ENCODE measurements around the gene TTC39C. TPM values are rescaled to one million over a fixed set of nuclear protein-coding genes. Genes with fewer than 3 reads are reported as not detected.

The TTC39C gene
- total RNA-seq, 1 experiment from 2014 or later = 24.0 TPM

- Histone ChIP-seq H3K27ac (ENCODE audit: low read depth, low read length, poor library complexity, severe bottlenecking) (no peak overlapping the region), H3K27me3 (replicated peaks; ENCODE audit: insufficient read depth, low read depth, low read length, poor library complexity) (no peaks in the 10 kb centered on the region), H3K9me3 (ENCODE audit: low read depth, low read length, poor library complexity, severe bottlenecking) (no peaks in the 10 kb centered on the region), H3K4me1 (ENCODE audit: insufficient read depth, low read length, poor library complexity, severe bottlenecking) (no peaks in the 10 kb centered on the region), H3K36me3 (ENCODE audit: insufficient read depth, low read length, poor library complexity, severe bottlenecking) (no peaks in the 10 kb centered on the region), H3K4me3 (ENCODE audit: low read depth, low read length, poor library complexity, severe bottlenecking) (no peak overlapping the region)
- intact Hi-C loops (cut with micrococcal nuclease; ENCODE audit: unreplicated experiment) = no loop called here
- POLR2A ChIA-PET (ENCODE audit: low non-redundant PET) = no interaction called here
- CTCF ChIA-PET = no interaction called here
- DNase-seq (ENCODE audit: low spot score) = no peak
- TF ChIP-seq, protein P1, sequence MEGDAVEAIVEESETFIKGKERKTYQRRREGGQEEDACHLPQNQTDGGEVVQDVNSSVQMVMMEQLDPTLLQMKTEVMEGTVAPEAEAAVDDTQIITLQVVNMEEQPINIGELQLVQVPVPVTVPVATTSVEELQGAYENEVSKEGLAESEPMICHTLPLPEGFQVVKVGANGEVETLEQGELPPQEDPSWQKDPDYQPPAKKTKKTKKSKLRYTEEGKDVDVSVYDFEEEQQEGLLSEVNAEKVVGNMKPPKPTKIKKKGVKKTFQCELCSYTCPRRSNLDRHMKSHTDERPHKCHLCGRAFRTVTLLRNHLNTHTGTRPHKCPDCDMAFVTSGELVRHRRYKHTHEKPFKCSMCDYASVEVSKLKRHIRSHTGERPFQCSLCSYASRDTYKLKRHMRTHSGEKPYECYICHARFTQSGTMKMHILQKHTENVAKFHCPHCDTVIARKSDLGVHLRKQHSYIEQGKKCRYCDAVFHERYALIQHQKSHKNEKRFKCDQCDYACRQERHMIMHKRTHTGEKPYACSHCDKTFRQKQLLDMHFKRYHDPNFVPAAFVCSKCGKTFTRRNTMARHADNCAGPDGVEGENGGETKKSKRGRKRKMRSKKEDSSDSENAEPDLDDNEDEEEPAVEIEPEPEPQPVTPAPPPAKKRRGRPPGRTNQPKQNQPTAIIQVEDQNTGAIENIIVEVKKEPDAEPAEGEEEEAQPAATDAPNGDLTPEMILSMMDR (conservative IDR thresholded peaks at IDR 0.05; ENCODE audit: low read depth, low read length) = no peak
- no peak for TF ChIP-seq EZH2 (IDR thresholded peaks at IDR 0.05; ENCODE audit: borderline replicate concordance, low read depth, low read length, poor library complexity, severe bottlenecking)
- BruUV-seq (replicated peaks) = no TSS peak
These were observed 32.1 kb upstream of the TTC39C start for GRCh38 chr18:23982155-23983079.

- H3K4me3 ChIP-seq (ENCODE audit: low read depth, low read length, poor library complexity, severe bottlenecking) = no peak overlapping the region
- CTCF ChIA-PET = no interaction called here
- BruUV-seq (replicated peaks) = no TSS peak
- no peaks in the 10 kb centered on the region for H3K36me3 ChIP-seq (ENCODE audit: insufficient read depth, low read length, poor library complexity, severe bottlenecking)
- no peaks in the 10 kb centered on the region for H3K9me3 ChIP-seq (ENCODE audit: low read depth, low read length, poor library complexity, severe bottlenecking)
- no peak overlapping the region for H3K27ac ChIP-seq (ENCODE audit: low read depth, low read length, poor library complexity, severe bottlenecking)
- no peak for TF ChIP-seq EZH2 (IDR thresholded peaks at IDR 0.05; ENCODE audit: borderline replicate concordance, low read depth, low read length, poor library complexity, severe bottlenecking)
- TF ChIP-seq, protein P1 (conservative IDR thresholded peaks at IDR 0.05; ENCODE audit: low read depth, low read length) = no peak
- no peaks in the 10 kb centered on the region for H3K4me1 ChIP-seq (ENCODE audit: insufficient read depth, low read length, poor library complexity, severe bottlenecking)
- DNase-seq (ENCODE audit: low spot score) = no peak
- POLR2A ChIA-PET (ENCODE audit: low non-redundant PET) = no interaction called here
- H3K27me3 ChIP-seq (replicated peaks; ENCODE audit: insufficient read depth, low read depth, low read length, poor library complexity) = no peaks in the 10 kb centered on the region
- intact Hi-C loops (cut with micrococcal nuclease; ENCODE audit: unreplicated experiment) = no loop called here
These were observed 31.4 kb upstream of the TTC39C start for GRCh38 chr18:23983112-23983511.

DNA sequence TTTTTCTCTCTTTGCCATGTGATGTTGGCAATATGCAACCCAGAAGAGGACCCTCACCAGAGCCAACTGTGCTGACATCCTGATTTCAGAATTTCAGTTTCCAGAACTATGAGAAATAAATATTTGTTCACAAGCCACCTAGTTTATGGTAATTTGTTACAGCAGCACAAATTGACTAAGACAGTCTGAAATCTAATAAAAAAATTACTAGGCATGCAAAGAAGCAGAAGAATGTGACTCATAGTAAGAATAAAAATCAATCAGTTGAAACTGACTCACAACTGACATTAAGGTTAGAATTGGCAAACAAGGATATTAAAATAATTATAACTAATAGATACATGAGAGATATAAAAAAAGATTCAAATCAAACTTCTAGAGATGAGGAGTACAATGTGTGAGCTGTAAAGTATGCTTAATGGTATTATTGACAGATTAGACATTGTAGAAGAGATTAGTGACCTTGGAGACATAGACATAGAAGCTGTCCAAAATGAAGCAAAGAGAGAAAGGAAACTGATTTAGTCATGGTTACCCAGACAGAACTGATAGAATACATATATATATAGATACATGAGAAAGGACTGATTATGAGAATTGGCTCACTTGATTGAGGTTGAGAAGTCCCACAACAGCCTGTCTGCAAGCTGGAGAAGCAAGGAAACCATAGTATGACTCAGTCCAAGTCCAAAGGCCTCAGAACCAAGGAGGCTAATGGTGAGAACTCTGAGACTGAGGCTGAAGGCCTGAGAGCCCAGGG lies 27.8 kb upstream of the TTC39C start:
- POLR2A ChIA-PET (ENCODE audit: low non-redundant PET) = no interaction called here
- Histone ChIP-seq H3K27ac (ENCODE audit: low read depth, low read length, poor library complexity, severe bottlenecking) (no peak overlapping the region), H3K36me3 (ENCODE audit: insufficient read depth, low read length, poor library complexity, severe bottlenecking) (no peaks in the 10 kb centered on the region), H3K9me3 (ENCODE audit: low read depth, low read length, poor library complexity, severe bottlenecking) (no peaks in the 10 kb centered on the region), H3K27me3 (replicated peaks; ENCODE audit: insufficient read depth, low read depth, low read length, poor library complexity) (no peaks in the 10 kb centered on the region), H3K4me3 (ENCODE audit: low read depth, low read length, poor library complexity, severe bottlenecking) (no peak overlapping the region), H3K4me1 (ENCODE audit: insufficient read depth, low read length, poor library complexity, severe bottlenecking) (no peaks in the 10 kb centered on the region)
- no peak for TF ChIP-seq EZH2 (IDR thresholded peaks at IDR 0.05; ENCODE audit: borderline replicate concordance, low read depth, low read length, poor library complexity, severe bottlenecking)
- TF ChIP-seq, protein P1 (conservative IDR thresholded peaks at IDR 0.05; ENCODE audit: low read depth, low read length) = no peak
- no TSS peak for BruUV-seq (replicated peaks)
- CTCF ChIA-PET = no interaction called here
- DNase-seq (ENCODE audit: low spot score) = no peak
- intact Hi-C loops (cut with micrococcal nuclease; ENCODE audit: unreplicated experiment) = no loop called here
